WTC11 (cell line): ENCODE results near the gene REL. TPM values are rescaled to one million over a fixed set of nuclear protein-coding genes. Genes with fewer than 3 reads are reported as not detected.
"Not testable (repeated sequence)": the region's sequence is repeated elsewhere in the genome, so short reads cannot be mapped to it uniquely, and the experiment has no call there.

Experiments used
- ATAC-seq: fragments of 200-7000 bp; cut with Tn5 transposase; 2 replicates; pipeline ENCODE4 v1.10.0; 2021; ENCODE audit warnings: mild to moderate bottlenecking, moderate library complexity
- CTCF ChIA-PET: fragments of 300-600 bp; sonication (Branson Sonifier 250); formaldehyde crosslinking; loops from one replicate; lab custom pipeline; 2021; ENCODE audit warnings: antibody characterized with exemption; lab: Charles Lee
- POLR2A ChIA-PET: fragments of 350-600 bp; sonication (Branson Sonifier 250); formaldehyde crosslinking; loops from one replicate; lab custom pipeline; 2021; ENCODE audit warnings: antibody characterized with exemption; lab: Charles Lee
- DNase-seq: peaks from one replicate; pipeline ENCODE4 v3.0.0; 2021; ENCODE audit warnings: low spot score
- H3K27ac Mint-ChIP-seq: 2 replicates; pipeline ENCODE4 v1.8.0; 2021; ENCODE audit warnings: mixed read lengths
- H3K27me3 Mint-ChIP-seq: 2 replicates; pipeline ENCODE4 v1.8.0; 2021; ENCODE audit warnings: low read depth, mild to moderate bottlenecking, moderate library complexity, mixed read lengths
- H3K36me3 Mint-ChIP-seq: 2 replicates; pipeline ENCODE4 v1.8.0; 2021; ENCODE audit warnings: mixed read lengths
- H3K4me1 Mint-ChIP-seq: 2 replicates; pipeline ENCODE4 v1.8.0; 2022; ENCODE audit warnings: mixed read lengths
- H3K4me3 Mint-ChIP-seq: 2 replicates; pipeline ENCODE4 v1.8.0; 2021; ENCODE audit warnings: mild to moderate bottlenecking, moderate library complexity, mixed read lengths
- H3K9me3 Mint-ChIP-seq: 2 replicates; pipeline ENCODE4 v1.8.0; 2021; ENCODE audit warnings: mixed read lengths
- ATF1 ChIP-seq: sonication (generic); formaldehyde crosslinking; IDR thresholded peaks from 2 replicates; pipeline ENCODE4 v1.8.1; 2023; ENCODE audit warnings: mild to moderate bottlenecking, moderate library complexity, missing genetic modification reagents
- CREB1 ChIP-seq: sonication (generic); formaldehyde crosslinking; IDR thresholded peaks from 2 replicates; pipeline ENCODE4 v1.8.0; 2023; ENCODE audit warnings: mild to moderate bottlenecking, missing genetic modification reagents
- FOXP4 ChIP-seq: sonication (generic); formaldehyde crosslinking; IDR thresholded peaks from 2 replicates; pipeline ENCODE4 v1.8.0; 2022; ENCODE audit warnings: mild to moderate bottlenecking, missing genetic modification reagents
- GRHL2 ChIP-seq: fragments of 250-450 bp; sonication (Bioruptor Pico); IDR thresholded peaks from 2 replicates; pipeline ENCODE4 v1.8.0; 2022; ENCODE audit warnings: mild to moderate bottlenecking, moderate library complexity; ENCODE audit not compliant: insufficient replicate concordance, severe bottlenecking
- HMGXB4 ChIP-seq: sonication (generic); formaldehyde crosslinking; IDR thresholded peaks from 2 replicates; pipeline ENCODE4 v1.8.1; 2023; ENCODE audit warnings: mild to moderate bottlenecking, moderate library complexity, missing genetic modification reagents
- MYBL2 ChIP-seq: sonication (generic); formaldehyde crosslinking; IDR thresholded peaks from 2 replicates; pipeline ENCODE4 v1.8.1; 2023; ENCODE audit warnings: mild to moderate bottlenecking, moderate library complexity, missing genetic modification reagents
- NR2C2 ChIP-seq: sonication (generic); formaldehyde crosslinking; IDR thresholded peaks from 2 replicates; pipeline ENCODE4 v1.8.0; 2022; ENCODE audit warnings: mild to moderate bottlenecking, missing genetic modification reagents
- SP1 ChIP-seq: sonication (generic); formaldehyde crosslinking; conservative IDR thresholded peaks from 2 replicates; pipeline ENCODE4 v1.8.1; 2022; ENCODE audit warnings: missing genetic modification reagents
- ZNF138 ChIP-seq: sonication (generic); formaldehyde crosslinking; conservative IDR thresholded peaks from 2 replicates; pipeline ENCODE4 v1.8.1; 2022; ENCODE audit warnings: mild to moderate bottlenecking, moderate library complexity, missing genetic modification reagents
- ZNF219 ChIP-seq: sonication (generic); formaldehyde crosslinking; IDR thresholded peaks from 2 replicates; pipeline ENCODE4 v1.8.0; 2023; ENCODE audit warnings: missing genetic modification reagents, mild to moderate bottlenecking, borderline replicate concordance
- ZNF263 ChIP-seq: sonication (generic); formaldehyde crosslinking; IDR thresholded peaks from 2 replicates; pipeline ENCODE4 v1.8.1; 2022; ENCODE audit warnings: low read depth, mild to moderate bottlenecking, moderate library complexity, missing genetic modification reagents
- ZNF281 ChIP-seq: sonication (generic); formaldehyde crosslinking; IDR thresholded peaks from 2 replicates; pipeline ENCODE4 v1.8.0; 2023; ENCODE audit warnings: mild to moderate bottlenecking, missing genetic modification reagents
- ZNF416 ChIP-seq: fragments of 250-450 bp; sonication (Bioruptor Pico); IDR thresholded peaks from 2 replicates; pipeline ENCODE4 v1.9.0; 2021; ENCODE audit warnings: mild to moderate bottlenecking, inconsistent platforms
- ZNF423 ChIP-seq: fragments of 250-450 bp; sonication (Bioruptor Pico); IDR thresholded peaks from 2 replicates; pipeline ENCODE4 v2.1.2; 2022; ENCODE audit warnings: mild to moderate bottlenecking, moderate library complexity
- ZNF532 ChIP-seq: fragments of 250-450 bp; sonication (Bioruptor Pico); IDR thresholded peaks from 2 replicates; pipeline ENCODE4 v1.9.0; 2021; ENCODE audit warnings: mild to moderate bottlenecking, borderline replicate concordance
- total RNA-seq: library from RNA; stranded (reverse); gene quantifications from 3 replicates; pipeline ENCODE4 v1.2.3, GENCODE V29; 2021

Gene REL
- total RNA-seq, 1 experiment from 2014 or later = 8.4 TPM

- no peak for TF ChIP-seq ZNF532 (CRISPR knock-in tag)
- TF ChIP-seq ZNF416 = no peak
- no peak for TF ChIP-seq ZNF138 (CRISPR knock-in tag)
- TF ChIP-seq ZNF263 (CRISPR knock-in tag) = no peak
- no peak for TF ChIP-seq ZNF281
These were observed 7.5 kb downstream of the REL start (continued) for GRCh38 chr2:60888853-60889252.

GRCh38 chr2:60889581-60890392 lies 8.4 kb downstream of the REL start:
- CTCF ChIA-PET, H3K9me3 Mint-ChIP-seq, DNase-seq, ATAC-seq, H3K4me3 Mint-ChIP-seq, H3K27ac Mint-ChIP-seq, POLR2A ChIA-PET, H3K36me3 Mint-ChIP-seq, H3K27me3 Mint-ChIP-seq: not testable (repeated sequence)
- peaks cover 13% of the 10 kb centered on the region for H3K4me1 Mint-ChIP-seq

GRCh38 chr2:60890393-60890707 lies 9.0 kb downstream of the REL start:
- ATAC-seq = no peak
- Mint-ChIP-seq H3K4me1 (peaks cover 7% of the 10 kb centered on the region), H3K27me3 (no peaks in the 10 kb centered on the region), H3K9me3 (no peaks in the 10 kb centered on the region; the same call in 1 of the 2 replicates), H3K36me3 (no peaks in the 10 kb centered on the region), H3K4me3 (no peak overlapping the region), H3K27ac (no peak overlapping the region)
- DNase-seq = no peak
- POLR2A ChIA-PET = no interaction called here
- no peak for TF ChIP-seq FOXP4 (CRISPR knock-in tag)
- TF ChIP-seq, all 79 proteins: peak for 0
- CTCF ChIA-PET = no interaction called here

- H3K27ac Mint-ChIP-seq = no peak overlapping the region
- H3K36me3 Mint-ChIP-seq = no peaks in the 10 kb centered on the region
- no peaks in the 10 kb centered on the region; the same call in 1 of the 2 replicates for H3K9me3 Mint-ChIP-seq
- no peak overlapping the region for H3K4me3 Mint-ChIP-seq
- DNase-seq = no peak
- H3K4me1 Mint-ChIP-seq = peaks cover under 1% of the 10 kb centered on the region; the same call in 1 of the 2 replicates
- no peaks in the 10 kb centered on the region for H3K27me3 Mint-ChIP-seq
- ChIA-PET POLR2A (no interaction called here), CTCF (no interaction called here)
- ATAC-seq = no peak
- TF ChIP-seq ATF1 (CRISPR knock-in tag) (no peak), HMGXB4 (CRISPR knock-in tag) (no peak), SP1 (no peak), MYBL2 (CRISPR knock-in tag) (no peak), NR2C2 (CRISPR knock-in tag) (no peak), CREB1 (CRISPR knock-in tag) (no peak), ZNF281 (no peak), ZNF219 (CRISPR knock-in tag) (no peak), GRHL2 (CRISPR knock-in tag) (no peak), ZNF423 (CRISPR knock-in tag) (no peak)
These were observed 9.8 kb downstream of the REL start for GRCh38 chr2:60891180-60891579.
